H9 (cell line): Measurements from ENCODE around the gene SSH3. TPM values are rescaled to one million over a fixed set of nuclear protein-coding genes. Genes with fewer than 3 reads are reported as not detected.

Experiments
- DNase-seq: peaks from one replicate; pipeline ENCODE4 v3.0.0-alpha.2; 2017
- H2AFZ ChIP-seq: one replicate; pipeline ENCODE4 v1.6.1; 2013; ENCODE audit warnings: mild to moderate bottlenecking, low read length, control low read depth, moderate library complexity
- H2AK5ac ChIP-seq: 2 replicates; pipeline ENCODE4 v1.6.1; 2013; ENCODE audit warnings: low read length, control low read depth, mixed read lengths; ENCODE audit not compliant: insufficient read length
- H2BK120ac ChIP-seq: one replicate; pipeline ENCODE4 v1.6.1; 2013; ENCODE audit warnings: low read depth, mild to moderate bottlenecking, low read length, control low read depth, inconsistent platforms; ENCODE audit not compliant: poor library complexity, severe bottlenecking
- H2BK12ac ChIP-seq: 2 replicates; pipeline ENCODE4 v1.6.1; 2013; ENCODE audit warnings: low read length, control low read depth, mixed read lengths, low read depth; ENCODE audit not compliant: insufficient read length
- H2BK15ac ChIP-seq: 2 replicates; pipeline ENCODE4 v1.6.1; 2013; ENCODE audit warnings: low read depth, low read length, control low read depth
- H2BK20ac ChIP-seq: one replicate; pipeline ENCODE4 v1.6.1; 2013; ENCODE audit warnings: low read depth, mild to moderate bottlenecking, low read length, control low read depth, inconsistent platforms; ENCODE audit not compliant: poor library complexity, severe bottlenecking
- H2BK5ac ChIP-seq: 2 replicates; pipeline ENCODE4 v1.6.1; 2013; ENCODE audit warnings: low read length, control low read depth, mixed read lengths; ENCODE audit not compliant: insufficient read length
- H3K14ac ChIP-seq: 2 replicates; pipeline ENCODE4 v1.6.1; 2013; ENCODE audit warnings: low read length, control low read depth; ENCODE audit not compliant: insufficient read depth
- H3K18ac ChIP-seq: 2 replicates; pipeline ENCODE4 v1.6.1; 2013; ENCODE audit warnings: low read depth, mild to moderate bottlenecking, mixed read lengths, low read length, control low read depth; ENCODE audit not compliant: insufficient read length
- H3K23ac ChIP-seq: 2 replicates; pipeline ENCODE4 v1.6.1; 2013; ENCODE audit warnings: low read length, control low read depth, mixed read lengths, low read depth; ENCODE audit not compliant: insufficient read length
- H3K23me2 ChIP-seq: 2 replicates; pipeline ENCODE4 v1.6.1; 2013; ENCODE audit warnings: low read depth, mild to moderate bottlenecking, mixed read lengths, low read length, control low read depth; ENCODE audit not compliant: insufficient read length, poor library complexity, severe bottlenecking
- H3K27ac ChIP-seq: 2 replicates; pipeline ENCODE4 v1.5.1; 2013; ENCODE audit warnings: low read length, control low read depth, mixed read lengths, low read depth; ENCODE audit not compliant: insufficient read length
- H3K27me3 ChIP-seq: 2 replicates; pipeline ENCODE4 v1.6.1; 2013; ENCODE audit warnings: low read length, control low read depth, inconsistent platforms; ENCODE audit not compliant: insufficient read depth
- H3K4ac ChIP-seq: 2 replicates; pipeline ENCODE4 v1.6.1; 2013; ENCODE audit warnings: low read depth, mild to moderate bottlenecking, control low read depth, inconsistent platforms, low read length, moderate library complexity
- H3K4me1 ChIP-seq: 2 replicates; pipeline ENCODE4 v1.6.1; 2013; ENCODE audit warnings: low read length, control low read depth, inconsistent platforms; ENCODE audit not compliant: insufficient read depth
- H3K4me2 ChIP-seq: 2 replicates; pipeline ENCODE4 v1.6.1; 2013; ENCODE audit warnings: low read length, control low read depth, mixed read lengths; ENCODE audit not compliant: insufficient read length, insufficient read depth
- H3K56ac ChIP-seq: 2 replicates; pipeline ENCODE4 v1.6.1; 2013; ENCODE audit warnings: low read depth, mild to moderate bottlenecking, mixed read lengths, low read length, control low read depth; ENCODE audit not compliant: insufficient read length
- H3K79me1 ChIP-seq: 2 replicates; pipeline ENCODE4 v1.6.1; 2013; ENCODE audit warnings: low read depth, mild to moderate bottlenecking, moderate library complexity, low read length, control low read depth, inconsistent platforms; ENCODE audit not compliant: insufficient read depth, poor library complexity, severe bottlenecking
- H3K79me2 ChIP-seq: 2 replicates; pipeline ENCODE4 v1.6.1; 2013; ENCODE audit warnings: low read length, control low read depth, inconsistent platforms; ENCODE audit not compliant: insufficient read depth
- H3K9ac ChIP-seq: 2 replicates; pipeline ENCODE4 v1.6.1; 2013; ENCODE audit warnings: low read length, control low read depth, mixed read lengths; ENCODE audit not compliant: insufficient read length; ENCODE audit errors: extremely low read depth
- H3K9me3 ChIP-seq: one replicate; pipeline ENCODE4 v1.6.1; 2013; ENCODE audit warnings: low read depth, low read length, inconsistent platforms; ENCODE audit not compliant: control insufficient read depth
- H3T11ph ChIP-seq: one replicate; pipeline ENCODE4 v1.6.1; 2013; ENCODE audit warnings: mild to moderate bottlenecking, low read length, control low read depth, inconsistent platforms
- H4K20me1 ChIP-seq: one replicate; pipeline ENCODE4 v1.6.1; 2013; ENCODE audit not compliant: control insufficient read depth, insufficient read length, insufficient read depth
- H4K5ac ChIP-seq: 2 replicates; pipeline ENCODE4 v1.6.1; 2013; ENCODE audit warnings: low read depth, mild to moderate bottlenecking, mixed read lengths, low read length, control low read depth; ENCODE audit not compliant: insufficient read length
- H4K8ac ChIP-seq: replicated peaks from 2 replicates; pipeline ENCODE4 v1.6.1; 2013; ENCODE audit warnings: low read length, control low read depth, mixed read lengths, low read depth; ENCODE audit not compliant: insufficient read length
- H4K91ac ChIP-seq: 2 replicates; pipeline ENCODE4 v1.6.1; 2013; ENCODE audit warnings: low read depth, mild to moderate bottlenecking, moderate library complexity, mixed read lengths, low read length, control low read depth; ENCODE audit not compliant: insufficient read length
- H3K27ac Mint-ChIP-seq, 3 experiments: 2 replicates in 2 of 3; 3 replicates in 1 of 3; pipeline ENCODE4 v1.8.0; 2020 to 2021; ENCODE audit warnings: mixed read lengths in 3 of 3, mild to moderate bottlenecking in 1 of 3, moderate library complexity in 1 of 3
- H3K27me3 Mint-ChIP-seq: 2 replicates; pipeline ENCODE4 v1.8.0; 2021; ENCODE audit warnings: low read depth, mild to moderate bottlenecking, moderate library complexity, mixed read lengths
- H3K36me3 Mint-ChIP-seq, 3 experiments: 2 replicates in 2 of 3; 3 replicates in 1 of 3; pipeline ENCODE4 v1.8.0; 2020 to 2021; ENCODE audit warnings: low read depth in 3 of 3, mixed read lengths in 3 of 3; ENCODE audit not compliant: insufficient read depth in 1 of 3
- H3K4me1 Mint-ChIP-seq, 2 experiments: 2 replicates each; pipeline ENCODE4 v1.8.0; 2020; ENCODE audit warnings: mixed read lengths in 2 of 2
- H3K4me3 Mint-ChIP-seq, 2 experiments: 2 replicates in 1 of 2; 3 replicates in 1 of 2; pipeline ENCODE4 v1.8.0; 2020 to 2021; ENCODE audit warnings: mild to moderate bottlenecking in 2 of 2, mixed read lengths in 2 of 2, moderate library complexity in 1 of 2
- H3K9me3 Mint-ChIP-seq, 2 experiments: 2 replicates in 1 of 2; 3 replicates in 1 of 2; pipeline ENCODE4 v1.8.0; 2020; ENCODE audit warnings: mild to moderate bottlenecking in 2 of 2, mixed read lengths in 2 of 2, moderate library complexity in 1 of 2
- CTCF ChIP-seq: fragments of 200-600 bp; sonication (generic); conservative IDR thresholded peaks from 3 replicates; pipeline ENCODE4 v1.8.0; 2021; ENCODE audit warnings: antibody characterized with exemption, mild to moderate bottlenecking
- WGBS: extraction: QIAGEN DNeasy Blood & Tissue Kit; methylation state at CpG from one replicate; pipeline ENCODE4 v1.1.7; 2013; ENCODE audit warnings: missing lambda C conversion rate, low lambda C conversion rate, mixed read lengths; ENCODE audit not compliant: insufficient read length; ENCODE audit errors: extremely low coverage; 5-methylcytosine and 5-hydroxymethylcytosine counted together
- total RNA-seq: library from RNA; stranded (reverse); gene quantifications from 2 replicates; pipeline ENCODE4 v1.2.1, GENCODE V29; 2021

SSH3 gene
- total RNA-seq, 1 experiment from 2014 or later, result 42.2 TPM

- no peak overlapping the region for H2BK20ac ChIP-seq
- H4K91ac ChIP-seq, result no peak overlapping the region
- Mint-ChIP-seq H3K27ac (no peak overlapping the region), H3K36me3 (peaks cover 19 to 60% (median 55%) of the 10 kb centered on the region in 3 experiments; a peak in 6 of 7 replicates), H3K4me1 (peaks cover 12 to 21% of the 10 kb centered on the region in 2 experiments), H3K4me3 (no peak overlapping the region), H3K9me3 (no peaks in the 10 kb centered on the region), H3K27me3 (no peaks in the 10 kb centered on the region)
- WGBS, result no CpG with 5 or more reads among the region's 31 CpGs
- no peak overlapping the region for H4K8ac ChIP-seq
- H3K23me2 ChIP-seq, result no peaks in the 10 kb centered on the region
- H3K4me1 ChIP-seq, result peaks cover 2% of the 10 kb centered on the region; the same call in 1 of the 2 replicates
- H3K9ac ChIP-seq, result no peak overlapping the region
- no peak overlapping the region for H2BK15ac ChIP-seq
- H3K9me3 ChIP-seq, result no peaks in the 10 kb centered on the region
- no peak overlapping the region for H3K27ac ChIP-seq
- H2AFZ ChIP-seq, result no peak overlapping the region
- no peak overlapping the region for H2AK5ac ChIP-seq
- no peaks in the 10 kb centered on the region for H3K79me2 ChIP-seq
- no peaks in the 10 kb centered on the region for H3K27me3 ChIP-seq
- H2BK120ac ChIP-seq, result no peak overlapping the region
- H3K14ac ChIP-seq, result no peak overlapping the region
- no peak for TF ChIP-seq CTCF
- no peaks in the 10 kb centered on the region for H3K79me1 ChIP-seq
- H4K5ac ChIP-seq, result no peak overlapping the region
- H3T11ph ChIP-seq, result no peak overlapping the region
- H2BK12ac ChIP-seq, result no peak overlapping the region
- no peak for DNase-seq
- no peak overlapping the region for H3K18ac ChIP-seq
- H3K23ac ChIP-seq, result no peak overlapping the region
- no peak overlapping the region for H2BK5ac ChIP-seq
- H3K56ac ChIP-seq, result no peak overlapping the region
- H3K4ac ChIP-seq, result no peak overlapping the region
- no peaks in the 10 kb centered on the region for H4K20me1 ChIP-seq
- no peak overlapping the region for H3K4me2 ChIP-seq
Observed at GRCh38 chr11:67280788-67281551, 22.4 kb upstream of the SSH3 start.
